ENCODE data around the gene LMAN2L.
A peak's percentile ranks its signal among the peaks of the same experiment; 100 is the strongest.

LMAN2L gene

DNA sequence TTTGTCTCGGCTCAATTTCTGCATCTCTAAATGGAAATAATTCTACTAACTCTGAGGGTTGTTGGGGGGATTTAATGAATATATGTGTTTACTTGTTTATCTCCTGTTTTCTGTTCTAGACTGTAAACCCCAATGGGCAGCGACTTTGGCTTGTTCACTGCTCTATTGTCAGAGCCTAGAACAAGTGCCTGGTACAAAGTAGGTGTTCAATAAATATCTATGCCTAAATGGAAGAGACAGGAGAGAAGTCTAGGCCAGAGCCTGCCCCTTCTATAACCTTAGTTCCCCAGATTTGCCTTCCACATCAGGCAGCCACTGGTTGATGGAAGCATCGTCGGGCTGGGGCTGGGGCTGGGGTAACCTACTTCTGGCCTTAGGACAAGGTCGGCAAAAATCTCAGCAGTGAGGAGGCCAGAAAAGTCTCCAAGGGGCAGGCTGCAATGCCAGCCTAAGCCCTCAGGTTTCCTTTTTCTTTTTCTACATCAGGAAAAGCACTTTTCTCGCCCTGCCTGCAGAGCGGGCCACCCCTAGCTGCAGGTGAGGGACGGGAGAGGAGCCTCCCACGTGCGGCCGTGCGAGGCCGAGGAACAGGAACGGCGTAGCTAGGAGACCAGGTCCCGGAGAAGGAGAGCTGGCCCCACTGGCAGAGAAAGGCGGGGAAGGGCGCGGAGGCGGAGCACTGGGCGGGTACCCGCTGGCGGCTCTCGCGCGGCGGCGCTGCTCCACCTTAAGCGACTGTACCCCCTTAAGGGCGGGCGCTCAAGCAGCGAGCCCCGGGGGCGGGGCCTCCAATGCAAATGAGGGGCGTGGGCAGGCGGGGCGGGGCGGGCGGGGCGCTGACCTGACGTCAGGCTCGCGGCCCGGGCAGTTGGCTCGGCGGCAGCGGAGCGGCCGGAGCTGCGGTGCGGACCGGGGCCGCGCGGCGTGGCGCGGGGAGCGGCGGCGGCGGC, 20.4 kb upstream of the LMAN2L start, which contains the start of gene CNNM4:
TSS of gene CNNM4 (plus strand) at position 867 of the 950 bp plus-strand sequence. CDS start 98 bp downstream, outside the sequence.
- peak; percentile 81 to 83 for DNase-seq (ENCODE audit: low read depth in 2 of 2)

DNA sequence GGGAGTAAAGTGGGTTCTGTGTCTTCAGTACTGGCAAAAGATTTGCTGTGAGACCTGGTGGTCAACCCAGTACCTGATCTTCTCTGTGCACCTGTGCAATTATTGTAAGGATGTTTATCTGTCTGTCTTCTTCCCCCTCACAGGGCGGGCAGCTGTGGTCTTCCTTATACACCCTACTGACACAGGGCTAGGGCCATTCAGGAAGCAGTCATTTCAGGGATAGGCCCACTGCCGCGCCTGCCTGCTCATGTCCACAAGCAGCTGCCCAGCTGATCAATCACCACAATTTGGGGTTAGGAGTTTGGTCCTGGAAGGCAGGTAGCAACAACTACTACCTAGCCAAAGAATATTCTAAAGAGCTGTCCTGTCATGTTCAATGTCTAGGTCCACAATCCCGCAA, 19.7 kb upstream of the LMAN2L start:
- no peak for DNase-seq (ENCODE audit: low read depth in 2 of 2)

DNA sequence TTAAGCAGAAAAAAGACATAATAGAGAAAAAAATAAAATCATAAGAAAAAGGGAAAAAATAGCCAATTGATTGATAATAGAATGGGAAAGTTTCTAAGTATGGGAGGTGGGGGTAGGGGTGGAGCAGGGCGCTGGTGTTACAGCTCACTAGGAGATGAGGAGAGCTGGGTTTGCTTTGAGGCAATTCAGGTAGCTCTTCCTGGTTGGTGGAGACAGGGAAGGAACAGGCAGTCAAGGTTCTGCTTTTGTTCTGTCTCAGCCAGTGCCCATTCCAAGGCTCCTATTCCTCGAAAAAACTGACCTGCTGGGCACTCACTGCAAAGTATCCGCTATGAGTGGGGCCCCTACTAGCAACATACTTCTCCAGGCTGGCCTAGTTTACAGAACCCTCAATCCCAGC, 19.1 kb upstream of the LMAN2L start:
- DNase-seq (ENCODE audit: low read depth in 2 of 2): no peak

DNA sequence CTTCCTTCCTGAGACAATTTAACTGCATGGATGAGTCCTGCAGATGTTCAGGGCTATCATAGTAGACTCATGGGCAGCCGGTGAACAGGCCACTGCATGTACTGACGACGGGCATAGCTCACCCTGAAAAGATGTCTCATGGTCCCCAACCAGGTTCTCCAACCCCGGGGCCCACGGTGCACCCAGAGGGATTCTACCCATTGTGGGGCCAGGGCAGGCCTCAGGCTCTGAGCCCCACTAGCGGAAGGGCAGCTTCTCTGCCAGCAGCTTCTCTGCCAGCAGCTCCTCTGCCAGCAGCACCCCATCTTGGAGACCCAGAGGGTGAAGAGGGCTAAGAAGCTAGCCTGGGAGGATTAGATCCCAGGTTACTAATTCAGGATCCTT, 17.6 kb upstream of the LMAN2L start:
- no peak for DNase-seq (ENCODE audit: low read depth in 2 of 2)

DNA sequence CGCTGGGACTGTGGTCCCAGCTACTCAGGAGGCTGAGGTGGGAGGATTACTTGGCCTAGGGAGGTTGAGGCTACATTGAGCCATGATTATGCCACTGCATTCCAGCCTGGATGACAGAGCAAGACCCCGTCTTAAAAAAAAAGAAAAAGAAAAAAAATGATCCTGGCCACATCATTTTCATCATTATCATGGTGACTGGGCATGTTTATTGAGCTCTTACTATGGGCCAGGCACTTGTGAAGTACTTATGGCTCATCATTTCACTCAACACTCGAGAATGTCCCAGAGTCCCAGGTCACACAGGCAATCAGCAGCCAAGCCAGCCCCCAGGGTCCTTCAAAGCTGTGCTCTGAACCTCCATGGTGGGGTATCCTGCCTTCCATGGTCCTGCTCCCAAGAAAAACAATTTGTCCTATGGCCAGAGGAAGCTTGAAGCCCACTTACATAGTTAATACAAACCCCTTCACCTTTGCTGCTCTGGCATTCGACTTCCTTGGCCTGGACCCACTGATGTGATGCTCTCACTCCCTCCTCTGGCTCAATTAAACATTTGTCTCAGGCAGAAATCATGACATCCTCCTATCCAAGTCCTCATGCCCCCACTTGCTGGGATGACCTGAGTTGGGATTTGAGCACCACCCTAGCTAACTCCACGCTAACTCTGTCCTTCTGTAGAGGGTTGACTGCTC, 17.1 kb upstream of the LMAN2L start:
- DNase-seq (ENCODE audit: low read depth in 2 of 2): no peak

DNA sequence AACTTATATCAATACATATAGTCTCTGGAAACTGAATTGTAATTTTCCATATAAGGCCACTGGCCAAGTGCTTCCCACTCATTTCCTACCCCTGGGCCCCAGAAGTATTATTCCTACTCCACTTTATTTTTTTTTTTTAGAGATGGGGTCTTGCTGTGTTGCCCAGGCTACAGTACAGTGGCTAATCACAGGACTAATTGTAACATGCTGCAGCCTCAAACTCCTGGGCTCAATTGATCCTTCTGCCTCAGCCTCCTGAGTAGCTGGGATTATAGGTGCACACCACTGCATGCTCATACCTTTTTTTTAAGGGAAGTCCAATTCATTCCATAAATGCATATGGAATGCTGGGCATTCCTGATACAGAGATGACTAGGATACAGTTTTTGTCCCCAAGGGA, 14.5 kb upstream of the LMAN2L start:
- DNase-seq (ENCODE audit: low read depth in 2 of 2): no peak

DNA sequence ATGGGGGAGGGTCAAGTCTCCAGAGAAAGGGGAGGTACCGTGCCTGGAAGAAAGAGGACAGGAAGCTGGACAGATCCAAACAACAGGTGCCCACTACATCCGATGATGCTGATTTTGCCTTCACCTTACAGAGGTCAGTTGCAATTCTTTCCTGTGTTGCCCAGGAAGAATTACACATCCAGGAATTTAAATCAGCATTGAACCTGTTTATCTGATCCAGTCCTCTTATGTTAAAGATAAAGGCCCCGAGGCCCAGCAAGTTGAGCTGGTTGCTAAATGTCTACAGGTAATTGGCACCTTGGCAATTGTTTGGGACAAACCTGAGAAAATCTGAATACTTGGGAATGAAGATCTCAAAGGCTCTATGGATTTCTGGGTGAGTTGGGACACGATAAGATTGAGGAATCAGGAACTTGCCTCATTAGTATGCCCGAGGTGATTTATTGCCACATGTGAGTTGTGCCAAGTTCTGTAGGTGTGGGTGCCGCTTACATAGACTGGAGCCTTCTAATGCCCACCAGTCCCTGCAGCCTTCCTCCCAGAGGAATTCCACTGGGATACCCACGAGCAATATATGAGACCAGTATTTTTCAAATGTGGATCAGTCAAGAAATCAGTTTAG, 13.9 kb upstream of the LMAN2L start:
- DNase-seq (ENCODE audit: low read depth in 2 of 2): no peak

DNA sequence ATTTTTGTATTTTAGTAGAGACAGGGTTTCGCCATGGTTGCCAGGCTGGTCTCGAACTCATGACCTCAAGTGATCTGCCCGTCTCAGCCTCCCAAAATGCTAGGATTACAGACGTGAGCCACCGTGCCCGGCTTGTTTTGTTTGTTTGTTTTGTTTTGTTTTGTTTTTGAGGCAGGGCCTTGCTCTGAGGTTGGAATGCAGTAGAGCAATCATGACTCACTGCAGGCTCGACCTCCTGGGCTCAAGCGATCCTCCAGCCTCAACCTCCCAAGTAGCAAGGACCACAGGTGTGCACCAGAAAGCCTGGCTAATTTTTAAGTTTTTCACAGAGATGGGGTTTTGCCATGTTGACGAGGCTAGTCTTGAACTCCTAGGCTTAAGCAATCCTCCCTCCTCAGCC, 11.9 kb upstream of the LMAN2L start:
- DNase-seq (ENCODE audit: low read depth in 2 of 2): no peak

DNA sequence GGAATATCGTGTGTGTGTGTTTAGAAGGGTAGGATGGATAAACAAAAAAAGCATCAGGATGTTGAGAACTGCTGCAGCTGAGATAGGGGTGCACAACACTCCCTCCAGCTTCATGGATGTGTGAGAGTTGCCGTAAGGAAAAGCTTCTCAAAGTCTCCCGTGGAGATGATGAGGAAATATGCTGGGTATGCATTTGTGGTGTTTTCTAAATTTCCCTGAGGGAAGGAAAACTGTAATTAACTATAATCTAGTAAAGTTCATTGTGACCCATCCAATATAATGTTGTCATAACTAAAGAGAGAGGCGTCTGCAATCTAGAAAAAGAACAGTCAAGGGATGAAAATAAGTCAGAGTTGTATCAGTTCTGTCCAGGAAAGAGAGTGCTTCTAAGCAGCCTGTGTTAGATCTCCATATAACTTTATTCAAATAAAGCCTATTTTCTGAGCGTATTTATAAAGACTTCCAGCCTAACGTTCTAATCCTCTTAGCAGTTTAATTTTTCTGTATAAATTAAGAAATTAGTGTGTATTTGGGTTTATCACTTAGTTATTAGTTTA, 7.3 kb upstream of the LMAN2L start:
- no peak for DNase-seq (ENCODE audit: low read depth in 2 of 2)

DNA sequence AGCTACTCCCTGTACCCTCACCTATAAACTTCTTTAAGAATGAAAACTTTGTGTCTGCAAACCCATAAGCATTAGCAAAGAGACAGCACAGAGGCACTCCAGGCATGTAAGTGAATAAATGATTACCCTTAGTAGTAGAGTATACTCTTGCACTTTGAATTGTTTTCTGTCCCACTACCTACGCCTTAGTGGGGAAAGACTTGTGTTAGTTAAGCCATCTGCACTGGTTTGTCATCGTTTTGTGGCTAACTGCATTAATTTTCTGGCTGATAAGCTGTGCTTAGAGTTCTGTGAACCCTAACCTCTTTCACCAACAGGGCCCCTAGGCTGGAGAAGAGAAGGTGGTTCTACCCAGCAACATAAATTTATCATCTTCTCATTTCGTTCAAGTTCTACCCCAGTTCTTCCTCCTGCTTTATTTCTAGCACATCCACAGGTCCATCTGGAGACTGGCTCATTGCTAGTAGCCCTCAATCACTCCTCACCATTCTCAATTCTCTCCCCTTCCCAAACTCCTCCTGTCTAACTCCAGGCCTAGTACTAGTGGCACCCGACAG, 710 bp downstream of the LMAN2L start:
- no peak for DNase-seq (ENCODE audit: low read depth in 2 of 2)

DNA sequence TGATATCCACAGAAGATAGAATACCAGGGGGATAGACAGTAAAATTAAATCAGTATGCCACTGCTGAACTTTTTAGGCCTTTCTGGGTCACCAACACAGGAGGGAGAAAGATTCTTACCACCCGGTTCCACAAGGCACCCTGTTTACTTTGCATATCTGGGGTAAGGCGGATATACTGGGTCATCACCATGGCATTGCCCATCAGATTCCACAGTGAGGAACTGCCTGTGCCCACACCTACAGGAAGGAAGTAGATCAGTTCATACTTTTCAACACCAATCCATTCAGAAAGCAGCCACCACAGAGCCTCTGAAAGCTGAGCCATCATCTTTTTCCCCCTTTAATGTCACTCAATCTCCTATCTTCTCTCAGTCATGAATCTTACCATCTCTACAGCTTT, 2.0 kb downstream of the LMAN2L start:
- DNase-seq (ENCODE audit: low read depth in 2 of 2): no peak

DNA sequence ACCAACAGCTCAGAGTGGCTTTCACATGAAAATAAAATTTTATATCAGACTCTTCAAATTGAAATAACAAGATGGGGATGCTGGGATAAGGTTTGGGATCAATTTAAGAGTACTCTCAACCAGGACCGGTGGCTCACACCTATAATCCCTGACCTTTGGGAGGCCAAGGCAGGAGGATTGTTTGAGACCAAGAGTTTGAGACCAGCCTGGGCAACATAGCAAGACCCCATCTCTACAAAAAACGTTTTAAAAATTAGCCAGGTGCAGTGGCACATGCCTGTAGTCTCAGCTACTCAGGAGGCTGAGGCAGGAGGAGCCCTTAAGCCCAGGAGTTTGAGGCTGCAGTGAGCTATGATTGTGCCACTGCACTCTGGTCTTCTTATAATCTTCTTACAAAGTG, 2.6 kb downstream of the LMAN2L start:
- DNase-seq (ENCODE audit: low read depth in 2 of 2): no peak

DNA sequence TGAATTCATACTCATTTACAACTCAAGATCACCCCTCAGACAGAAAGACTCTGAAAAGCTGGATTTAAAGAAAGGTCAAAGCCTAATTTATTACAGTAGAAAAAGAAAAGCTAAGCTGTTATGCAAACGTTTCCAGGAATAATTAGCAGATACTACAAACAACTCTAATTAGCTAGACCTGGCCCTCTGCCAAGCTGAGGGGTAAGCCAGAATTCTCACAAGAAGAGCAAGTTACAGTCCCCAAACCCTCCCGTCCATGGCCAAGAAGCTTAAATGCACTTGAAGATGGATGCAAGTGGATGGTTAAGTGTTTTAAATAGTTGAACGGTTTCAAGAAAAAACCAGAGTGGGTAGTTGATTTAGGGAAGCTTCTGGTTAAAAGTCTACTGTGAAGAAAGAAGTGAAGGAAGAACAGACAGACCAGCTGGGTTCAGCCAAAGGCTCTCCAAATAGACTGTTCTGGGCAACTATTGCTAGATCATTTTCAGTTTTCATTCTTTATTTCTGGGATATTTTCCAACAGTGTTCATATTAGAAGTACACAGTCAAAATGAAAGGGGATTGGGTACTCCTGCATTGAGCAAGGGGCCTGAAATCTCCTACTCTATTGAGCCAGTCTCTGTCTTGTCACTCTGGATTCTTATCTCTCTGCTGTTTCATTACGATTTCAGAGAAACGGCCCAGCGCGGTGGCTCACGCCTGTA, 4.8 kb downstream of the LMAN2L start:
- DNase-seq (ENCODE audit: low read depth in 2 of 2): no peak

DNA sequence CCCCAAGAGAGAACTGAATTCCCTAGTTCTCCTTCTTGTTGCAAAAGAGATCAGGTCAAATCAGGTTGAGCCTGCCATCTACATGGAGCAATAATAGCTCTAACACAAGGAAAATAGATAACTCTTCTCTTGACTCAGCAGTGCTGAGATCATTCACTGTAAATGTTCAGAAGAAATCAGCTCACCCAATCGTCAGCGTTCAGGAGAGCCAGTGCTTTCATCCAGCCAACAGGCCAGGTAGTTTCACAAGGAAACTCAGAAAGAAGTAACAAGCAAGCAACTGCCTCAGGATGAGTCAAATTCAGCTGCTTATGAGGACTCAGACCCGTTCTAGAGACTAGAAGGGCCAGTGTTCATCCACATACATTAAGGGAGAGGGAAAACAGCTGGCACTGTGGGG, 5.9 kb downstream of the LMAN2L start:
- DNase-seq (ENCODE audit: low read depth in 2 of 2): no peak

DNA sequence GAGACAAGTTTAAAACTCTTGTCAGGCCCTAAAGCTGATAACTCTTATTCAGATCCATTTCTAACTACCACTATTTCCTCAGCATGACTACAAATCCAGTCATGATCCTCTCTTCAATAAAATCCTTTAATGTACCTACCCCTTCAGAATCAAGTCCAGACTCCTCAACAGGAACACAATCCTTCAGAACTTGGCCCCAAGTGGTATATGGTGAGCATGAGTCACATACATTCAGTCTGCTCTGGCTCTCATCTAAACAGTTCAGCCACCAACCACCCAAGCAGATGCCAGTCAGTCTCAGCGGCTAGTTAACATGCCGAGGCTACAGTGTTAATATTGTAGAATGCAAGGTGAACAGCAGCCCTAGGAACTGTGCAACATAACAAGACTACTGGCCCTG, 9.7 kb downstream of the LMAN2L start:
- DNase-seq (ENCODE audit: low read depth in 2 of 2): no peak

DNA sequence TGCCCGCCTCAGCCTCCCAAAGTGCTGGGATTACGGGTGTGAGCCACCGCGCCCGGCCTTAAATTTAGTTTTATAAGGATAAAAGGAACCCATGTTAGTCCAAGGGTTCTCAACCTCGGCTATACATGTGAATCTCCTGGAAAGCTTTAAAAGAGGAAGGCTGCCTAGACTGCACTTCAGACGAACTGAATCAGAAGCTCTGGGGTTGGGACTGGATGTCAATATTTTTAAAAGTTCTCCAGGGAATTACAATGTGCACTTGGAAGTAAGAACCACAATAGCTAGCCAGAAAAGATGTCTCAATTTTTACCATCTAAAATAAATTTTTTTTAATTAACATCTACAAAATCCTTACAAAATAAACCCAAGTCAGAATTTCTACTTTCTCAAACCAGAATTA, 10.1 kb downstream of the LMAN2L start:
- DNase-seq (ENCODE audit: low read depth in 2 of 2): no peak

DNA sequence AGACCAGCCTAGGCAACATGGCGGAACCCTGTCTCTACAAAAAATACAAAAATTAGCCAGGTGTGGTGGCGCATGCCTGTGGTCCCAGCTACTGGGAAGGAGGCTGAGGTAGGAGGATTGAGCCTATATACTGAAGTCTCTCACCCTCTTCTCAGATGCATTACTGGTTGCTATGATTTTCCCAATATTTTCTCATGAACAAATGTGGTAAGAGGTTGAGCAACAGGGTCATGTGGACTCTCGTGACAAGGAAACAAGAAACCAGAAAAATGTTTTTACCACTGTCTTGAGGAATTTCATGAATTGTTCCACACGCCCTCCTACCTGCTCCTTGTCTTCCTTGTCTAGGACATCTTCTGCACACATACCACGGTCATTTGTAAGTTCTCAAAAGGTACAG, 12.4 kb downstream of the LMAN2L start:
- no peak for DNase-seq (ENCODE audit: low read depth in 2 of 2)

DNA sequence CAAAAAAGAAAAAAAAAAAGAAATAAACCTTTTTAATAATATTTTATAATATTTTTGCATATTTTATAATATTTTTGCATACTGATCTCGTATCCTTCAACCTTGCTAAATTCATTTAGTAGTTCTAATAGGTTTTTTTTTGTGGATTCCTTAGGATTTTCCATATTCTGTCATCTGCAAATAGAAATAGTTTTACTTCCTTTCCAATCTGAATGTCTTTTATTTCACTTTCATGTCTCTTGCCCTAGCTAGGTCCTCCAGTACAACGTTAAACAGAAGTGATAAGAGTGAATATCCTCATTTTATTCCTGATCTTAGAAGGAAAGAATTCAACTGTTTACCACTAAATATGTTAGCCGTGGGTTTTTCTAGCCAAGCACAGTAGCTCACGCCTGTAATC, 13.7 kb downstream of the LMAN2L start:
- no peak for DNase-seq (ENCODE audit: low read depth in 2 of 2)

DNA sequence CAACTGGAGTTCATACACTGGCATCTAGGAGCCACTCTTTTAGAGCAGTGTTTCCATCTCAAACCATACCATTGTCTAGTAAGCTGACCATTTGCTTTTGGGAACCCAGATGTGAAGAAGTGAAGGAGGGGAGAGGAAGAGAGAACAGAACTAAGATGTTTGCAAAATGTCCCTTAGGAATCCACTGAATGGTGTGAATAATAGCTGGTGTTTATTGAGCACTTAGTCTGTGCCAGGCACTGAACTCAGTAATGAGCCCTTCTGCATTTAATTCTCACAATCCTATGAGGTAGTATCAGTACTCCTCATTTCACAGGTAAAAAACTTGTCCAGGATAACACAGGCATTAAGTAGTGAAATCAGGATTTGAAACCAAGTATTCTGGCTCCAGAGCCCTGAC, 23.5 kb downstream of the LMAN2L start:
- DNase-seq (ENCODE audit: low read depth in 2 of 2): no peak

DNA sequence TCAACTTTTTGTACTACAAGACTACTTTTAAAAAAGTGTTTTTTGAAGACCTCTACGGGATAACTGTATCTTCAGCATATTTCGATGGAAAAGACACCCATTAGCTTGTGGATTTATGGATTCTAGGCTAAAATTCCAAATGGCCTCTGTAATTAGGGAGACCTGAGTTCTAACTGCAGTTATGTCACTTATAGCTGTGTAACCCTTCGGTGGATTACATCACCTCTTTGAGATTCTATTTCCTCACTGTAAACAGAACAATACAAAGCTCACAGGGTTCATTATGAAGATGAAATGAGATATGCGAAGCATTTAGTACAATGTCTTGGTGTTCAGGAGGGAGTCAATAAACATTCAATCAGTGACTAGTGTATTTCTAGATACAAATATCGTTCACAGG, 24.2 kb downstream of the LMAN2L start:
- no peak for DNase-seq (ENCODE audit: low read depth in 2 of 2)

DNA sequence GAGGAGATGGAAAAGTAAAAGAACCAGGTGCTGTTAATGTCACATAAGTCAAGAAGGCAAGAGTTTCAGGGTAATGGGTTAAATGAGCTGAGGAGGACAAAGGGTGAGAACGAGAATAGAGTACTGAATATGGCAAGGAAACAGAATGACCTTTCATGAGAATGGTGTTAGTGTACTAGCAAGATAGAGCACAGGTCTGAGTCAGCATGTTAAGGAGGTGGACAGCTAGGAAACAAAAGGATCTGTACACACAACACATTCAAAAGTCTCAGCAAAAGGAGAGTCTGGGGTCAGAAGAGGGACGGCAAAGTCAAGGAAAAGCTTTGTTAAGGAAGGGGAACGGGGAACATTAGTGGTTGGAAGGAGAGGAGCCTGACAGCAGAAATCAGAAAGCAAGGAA, 28.9 kb downstream of the LMAN2L start:
- no peak for DNase-seq (ENCODE audit: low read depth in 2 of 2)
